Natural killer cell (primary cell): ENCODE measurements around the gene BLTP3A. TPM values are rescaled to one million over a fixed set of nuclear protein-coding genes. Genes with fewer than 3 reads are reported as not detected.
"Not testable (repeated sequence)": the region's sequence is repeated elsewhere in the genome, so short reads cannot be mapped to it uniquely, and the experiment has no call there.

Source experiments
- ATAC-seq, 3 donors: fragments of 150-1000 bp in 2 of 3; fragments of 200-7000 bp in 1 of 3; cut with Tn5 transposase; 1 replicate in 1 of 3; 2 replicates in 2 of 3; pipeline ENCODE4 v1.10.0; 2021; ENCODE audit warnings: mild to moderate bottlenecking in 2 of 3, moderate library complexity in 2 of 3
- DNase-seq, 2 donors: peaks; one replicate each; pipeline versions ENCODE4 v3.0.0 to v3.0.0-alpha.2; 2013 to 2021; ENCODE audit warnings: mixed read lengths in 1 of 2
- H3K27ac ChIP-seq: one replicate; pipeline ENCODE4 v1.5.1; 2013; ENCODE audit warnings: mild to moderate bottlenecking, low read length
- H3K27me3 ChIP-seq: one replicate; pipeline ENCODE4 v1.6.1; 2013; ENCODE audit warnings: low read length; ENCODE audit not compliant: control insufficient read depth, insufficient read depth
- H3K36me3 ChIP-seq: one replicate; pipeline ENCODE4 v1.6.1; 2013; ENCODE audit warnings: low read length; ENCODE audit not compliant: control insufficient read depth, insufficient read depth
- H3K4me1 ChIP-seq: one replicate; pipeline ENCODE4 v1.6.1; 2013; ENCODE audit warnings: low read length; ENCODE audit not compliant: control insufficient read depth, insufficient read depth
- H3K4me3 ChIP-seq: one replicate; pipeline ENCODE4 v1.5.1; 2013; ENCODE audit warnings: low read length
- H3K9me3 ChIP-seq: one replicate; pipeline ENCODE4 v1.6.1; 2013; ENCODE audit warnings: low read length; ENCODE audit not compliant: control insufficient read depth, insufficient read depth
- H3K27ac Mint-ChIP-seq, 2 donors: one replicate each; pipeline ENCODE4 v1.8.0; 2022; ENCODE audit warnings: mild to moderate bottlenecking in 2 of 2, mixed read lengths in 2 of 2, moderate library complexity in 1 of 2
- H3K27me3 Mint-ChIP-seq, 2 donors: one replicate each; pipeline ENCODE4 v1.8.0; 2022; ENCODE audit warnings: low read depth in 2 of 2, mixed read lengths in 2 of 2
- H3K36me3 Mint-ChIP-seq: one replicate; pipeline ENCODE4 v1.8.0; 2022; ENCODE audit warnings: mixed read lengths
- H3K4me1 Mint-ChIP-seq, 2 donors: one replicate each; pipeline ENCODE4 v1.8.0; 2022; ENCODE audit warnings: mixed read lengths in 2 of 2
- H3K4me3 Mint-ChIP-seq: one replicate; pipeline ENCODE4 v1.8.0; 2022; ENCODE audit warnings: mild to moderate bottlenecking, moderate library complexity, mixed read lengths
- H3K9me3 Mint-ChIP-seq, 2 donors: one replicate each; pipeline ENCODE4 v1.8.0; 2022; ENCODE audit warnings: mixed read lengths in 2 of 2
- CTCF ChIP-seq: fragments of 200-600 bp; IDR thresholded peaks from one replicate; pipeline ENCODE4 v1.8.0; 2022; ENCODE audit warnings: antibody characterized with exemption
- WGBS: methylation state at CpG from one replicate; pipeline ENCODE4 v1.1.7; 2013; ENCODE audit warnings: missing lambda C conversion rate; ENCODE audit not compliant: insufficient coverage; 5-methylcytosine and 5-hydroxymethylcytosine counted together
- intact Hi-C: fragments of 100-400 bp; cut with micrococcal nuclease; formaldehyde crosslinking; loops from one replicate; pipeline ENCODE4 v1.14.2; 2022
- total RNA-seq, 4 donors: library from RNA; stranded (reverse); fragments of 120-200 nt in 1 of 4; gene quantifications; one replicate each; pipeline versions ENCODE4 v1.2.3 to v1.2.4, GENCODE V29; 2013 to 2022

Gene BLTP3A
- total RNA-seq: 10 to 100 TPM; 16.6 to 17.5 (median 17.1) TPM
- 9.3 TPM for total RNA-seq (2013)

- peak within 1 kb of the TSS; percentile 88 for H3K27ac ChIP-seq
- no peaks in the 10 kb centered on the region for H3K9me3 ChIP-seq
- peak within 1 kb of the TSS; percentile 93 for H3K4me3 Mint-ChIP-seq
- no peaks in the 10 kb centered on the region for H3K27me3 ChIP-seq
- WGBS: under 1% methylated on average over 99 of the region's 99 CpGs
- peaks cover 18% of the 10 kb centered on the region for H3K4me1 ChIP-seq
- H3K27ac Mint-ChIP-seq: peak within 1 kb of the TSS; percentile 89 to 97
- H3K27me3 Mint-ChIP-seq: no peaks in the 10 kb centered on the region
- peak within 1 kb of the TSS; percentile 93 for H3K4me3 ChIP-seq
- no peaks in the 10 kb centered on the region for H3K36me3 Mint-ChIP-seq
- no peaks in the 10 kb centered on the region for H3K36me3 ChIP-seq
- no peak for TF ChIP-seq CTCF
- ATAC-seq (peak; percentile 90 to 96 (median 92)), DNase-seq (peak; percentile 80 to 90)
- peaks cover 30 to 35% of the 10 kb centered on the region in 2 donors for H3K4me1 Mint-ChIP-seq
- no peaks in the 10 kb centered on the region for H3K9me3 Mint-ChIP-seq
- intact Hi-C loops: loop anchor here (1.0 to 10.0 kb wide), 2 partner anchors 35 to 97 kb away; partner anchors contain the start of genes ILRUN and SNRPC
These were observed at the start of gene BLTP3A for GRCh38 chr6:34791701-34792604. Gene BLTP3A (plus strand): TSS chr6:34792083. CDS start chr6:34792251, 168 bp downstream.

GRCh38 chr6:34742094-34742493 lies 49.8 kb upstream of the BLTP3A start:
- H3K27ac Mint-ChIP-seq: no peak overlapping the region
- no peak overlapping the region for H3K4me3 ChIP-seq

GRCh38 chr6:34743625-34744293 lies 48.1 kb upstream of the BLTP3A start:
- TF ChIP-seq CTCF: no peak
- no peak for DNase-seq
- no peaks in the 10 kb centered on the region for H3K4me1 Mint-ChIP-seq
- H3K4me3 Mint-ChIP-seq: no peak overlapping the region
- no peaks in the 10 kb centered on the region for H3K9me3 Mint-ChIP-seq
- H3K36me3 ChIP-seq: no peaks in the 10 kb centered on the region
- no peak overlapping the region for H3K27ac Mint-ChIP-seq
- H3K27me3 ChIP-seq: no peaks in the 10 kb centered on the region
- no peaks in the 10 kb centered on the region for H3K9me3 ChIP-seq
- H3K4me3 ChIP-seq: no peak overlapping the region
- intact Hi-C loops: loop anchor here (5.0 kb wide), 1 partner anchor 454 kb away; no protein-coding TSS in a partner anchor
- 94% methylated on average over 7 of the region's 7 CpGs for WGBS
- no peaks in the 10 kb centered on the region for H3K36me3 Mint-ChIP-seq
- H3K4me1 ChIP-seq: no peaks in the 10 kb centered on the region
- H3K27me3 Mint-ChIP-seq: no peaks in the 10 kb centered on the region
- no peak for ATAC-seq
- no peak overlapping the region for H3K27ac ChIP-seq

More at GRCh38 chr6:34742094-34742493, 49.8 kb upstream of the BLTP3A start:
- H3K27ac ChIP-seq: no peak overlapping the region
- no peak for TF ChIP-seq CTCF
- Mint-ChIP-seq H3K4me3 (no peak overlapping the region), H3K27me3 (no peaks in the 10 kb centered on the region), H3K9me3 (no peaks in the 10 kb centered on the region), H3K36me3 (no peaks in the 10 kb centered on the region), H3K4me1 (no peaks in the 10 kb centered on the region)
- no peaks in the 10 kb centered on the region for H3K4me1 ChIP-seq
- DNase-seq: no peak
- no peaks in the 10 kb centered on the region for H3K27me3 ChIP-seq
- no peaks in the 10 kb centered on the region for H3K9me3 ChIP-seq
- H3K36me3 ChIP-seq: no peaks in the 10 kb centered on the region
- intact Hi-C loops: loop anchor here (5.0 kb wide), 1 partner anchor 455 kb away; no protein-coding TSS in a partner anchor
- ATAC-seq: no peak
- WGBS: no CpG with 5 or more reads among the region's 4 CpGs

- H3K4me1 Mint-ChIP-seq, H3K4me3 Mint-ChIP-seq, H3K4me3 ChIP-seq, H3K9me3 ChIP-seq, ATAC-seq, H3K27ac ChIP-seq, DNase-seq, H3K4me1 ChIP-seq, H3K9me3 Mint-ChIP-seq, H3K27me3 Mint-ChIP-seq, H3K27ac Mint-ChIP-seq, H3K36me3 Mint-ChIP-seq, H3K36me3 ChIP-seq, H3K27me3 ChIP-seq: not testable (repeated sequence)
- intact Hi-C loops: loop anchor here (5.0 kb wide), 1 partner anchor 453 kb away; no protein-coding TSS in a partner anchor
- WGBS: 97% methylated on average over 10 of the region's 10 CpGs
These were observed 47.6 kb upstream of the BLTP3A start for GRCh38 chr6:34744294-34744647.
